Transverse colon (tissue), 3 donors: ENCODE results near the gene HRAS.

ENCODE experiments used
- EP300 ChIP-seq: sonication (generic); formaldehyde crosslinking; IDR thresholded peaks from one replicate; pipeline ENCODE4 v1.6.1; 2017; ENCODE audit warnings: antibody characterized with exemption, low read depth
- POLR2A ChIP-seq: fragments of 450-650 bp; IDR thresholded peaks from one replicate; pipeline ENCODE4 v1.6.1; 2016; ENCODE audit warnings: antibody characterized with exemption, mild to moderate bottlenecking, moderate library complexity
- TF ChIP-seq, protein P1 (sequence below), 5 experiments: fragments of 200-600 bp in 3 of 5; fragments of 450-650 bp in 2 of 5; sonication (generic) in 3 of 5; IDR thresholded peaks; 1 replicate in 2 of 5; 2 replicates in 3 of 5; pipeline ENCODE4 v1.5.1; 2016 to 2017; ENCODE audit warnings: antibody characterized with exemption in 5 of 5, inconsistent platforms in 3 of 5, mild to moderate bottlenecking in 2 of 5, moderate library complexity in 1 of 5

- TF ChIP-seq, protein P1, sequence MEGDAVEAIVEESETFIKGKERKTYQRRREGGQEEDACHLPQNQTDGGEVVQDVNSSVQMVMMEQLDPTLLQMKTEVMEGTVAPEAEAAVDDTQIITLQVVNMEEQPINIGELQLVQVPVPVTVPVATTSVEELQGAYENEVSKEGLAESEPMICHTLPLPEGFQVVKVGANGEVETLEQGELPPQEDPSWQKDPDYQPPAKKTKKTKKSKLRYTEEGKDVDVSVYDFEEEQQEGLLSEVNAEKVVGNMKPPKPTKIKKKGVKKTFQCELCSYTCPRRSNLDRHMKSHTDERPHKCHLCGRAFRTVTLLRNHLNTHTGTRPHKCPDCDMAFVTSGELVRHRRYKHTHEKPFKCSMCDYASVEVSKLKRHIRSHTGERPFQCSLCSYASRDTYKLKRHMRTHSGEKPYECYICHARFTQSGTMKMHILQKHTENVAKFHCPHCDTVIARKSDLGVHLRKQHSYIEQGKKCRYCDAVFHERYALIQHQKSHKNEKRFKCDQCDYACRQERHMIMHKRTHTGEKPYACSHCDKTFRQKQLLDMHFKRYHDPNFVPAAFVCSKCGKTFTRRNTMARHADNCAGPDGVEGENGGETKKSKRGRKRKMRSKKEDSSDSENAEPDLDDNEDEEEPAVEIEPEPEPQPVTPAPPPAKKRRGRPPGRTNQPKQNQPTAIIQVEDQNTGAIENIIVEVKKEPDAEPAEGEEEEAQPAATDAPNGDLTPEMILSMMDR (IDR thresholded peaks at IDR 0.05): no peak
- TF ChIP-seq POLR2A (no peak), EP300 (no peak)
These were observed 5.4 kb upstream of the HRAS start for GRCh38 chr11:540583-541432.
